PC-3 (cell line): ENCODE measurements around the gene RMND1. TPM values are rescaled to one million over a fixed set of nuclear protein-coding genes. Genes with fewer than 3 reads are reported as not detected.

ENCODE experiments used
- ATAC-seq: fragments of 200-7000 bp; cut with Tn5 transposase; 2 replicates; pipeline ENCODE4 v1.9.1; 2020; ENCODE audit warnings: mild to moderate bottlenecking, moderate library complexity
- BruUV-seq: library from RNA; stranded (reverse); fragments of 400-500 nt; replicated peaks from 2 replicates; lab custom pipeline; 2021; lab: Mats Ljungman, UMichigan
- CTCF ChIA-PET: fragments of 300-600 bp; sonication (Branson Sonifier 250); formaldehyde crosslinking; loops from one replicate; lab custom pipeline; 2022; ENCODE audit warnings: antibody characterized with exemption; lab: Charles Lee
- POLR2A ChIA-PET: fragments of 300-600 bp; sonication (Branson Sonifier 250); formaldehyde crosslinking; loops from one replicate; lab custom pipeline; 2022; ENCODE audit warnings: antibody characterized with exemption; ENCODE audit not compliant: unreplicated experiment; lab: Charles Lee
- DNase-seq: peaks from one replicate; pipeline ENCODE4 v3.0.0-alpha.2; 2015
- H2AFZ ChIP-seq: fragments of 300-600 bp; sonication (generic); 2 replicates; pipeline ENCODE4 v1.6.0; 2016; ENCODE audit warnings: antibody characterized with exemption, low read length
- H3F3A ChIP-seq: fragments of 300-600 bp; sonication (generic); one replicate; pipeline ENCODE4 v1.6.0; 2017; ENCODE audit warnings: antibody characterized with exemption, low read length, control low read depth, mild to moderate bottlenecking; ENCODE audit not compliant: unreplicated experiment
- H3K27ac ChIP-seq: fragments of 300-600 bp; sonication (generic); 2 replicates; pipeline ENCODE4 v1.5.1; 2016; ENCODE audit warnings: mild to moderate bottlenecking, low read length
- H3K27me3 ChIP-seq: fragments of 300-600 bp; sonication (generic); 2 replicates; pipeline ENCODE4 v1.6.1; 2016; ENCODE audit warnings: low read length, mixed read lengths
- H3K36me3 ChIP-seq: fragments of 300-600 bp; sonication (generic); 2 replicates; pipeline ENCODE4 v1.6.1; 2016; ENCODE audit warnings: low read depth, mixed run types, low read length, mixed read lengths
- H3K4me1 ChIP-seq: fragments of 300-600 bp; sonication (generic); 2 replicates; pipeline ENCODE4 v1.5.1; 2016; ENCODE audit warnings: low read length; ENCODE audit not compliant: insufficient read depth
- H3K4me2 ChIP-seq: fragments of 300-600 bp; sonication (generic); 2 replicates; pipeline ENCODE4 v1.6.0; 2016; ENCODE audit warnings: low read length
- H3K4me3 ChIP-seq: fragments of 300-600 bp; sonication (generic); 2 replicates; pipeline ENCODE4 v1.5.1; 2016; ENCODE audit warnings: mild to moderate bottlenecking, low read length, mixed read lengths
- H3K79me2 ChIP-seq: fragments of 300-600 bp; sonication (generic); 2 replicates; pipeline ENCODE4 v1.6.1; 2017; ENCODE audit warnings: low read length, mixed read lengths
- H3K9ac ChIP-seq: fragments of 300-600 bp; sonication (generic); 2 replicates; pipeline ENCODE4 v1.6.0; 2016; ENCODE audit warnings: mild to moderate bottlenecking, low read length
- H3K9me2 ChIP-seq: fragments of 300-600 bp; sonication (generic); replicated peaks from 2 replicates; pipeline ENCODE4 v1.6.1; 2016; ENCODE audit warnings: mixed run types, low read length, mixed read lengths
- H3K9me3 ChIP-seq: fragments of 300-600 bp; sonication (generic); 2 replicates; pipeline ENCODE4 v1.6.1; 2016; ENCODE audit warnings: low read length, mixed read lengths
- H4K20me1 ChIP-seq: fragments of 300-600 bp; sonication (generic); 2 replicates; pipeline ENCODE4 v1.6.1; 2016; ENCODE audit warnings: low read length, mixed read lengths
- CTCF ChIP-seq: fragments of 300-600 bp; sonication (generic); conservative IDR thresholded peaks from 2 replicates; pipeline ENCODE4 v1.5.1; 2017; ENCODE audit warnings: antibody characterized with exemption, low read depth, mild to moderate bottlenecking, low read length
- EZH2 ChIP-seq: fragments of 300-600 bp; sonication (generic); IDR thresholded peaks from one replicate; pipeline ENCODE4 v1.6.1; 2017; ENCODE audit warnings: antibody characterized with exemption, mild to moderate bottlenecking, low read length; ENCODE audit not compliant: unreplicated experiment
- EZH2phosphoT487 ChIP-seq: fragments of 300-600 bp; sonication (generic); IDR thresholded peaks from 2 replicates; pipeline ENCODE4 v1.6.1; 2018; ENCODE audit warnings: mild to moderate bottlenecking, antibody characterized with exemption, low read length, borderline replicate concordance
- intact Hi-C: fragments of 100-400 bp; cut with micrococcal nuclease; formaldehyde crosslinking; loops from 2 replicates; pipeline ENCODE4 v1.9.0; 2023
- total RNA-seq: library from RNA; depleted of rRNA; stranded (reverse); fragments of >200 nt; gene quantifications from 2 replicates; pipeline ENCODE4 v1.2.3, GENCODE V29; 2014

Gene RMND1
- total RNA-seq, 1 experiment from 2014 or later, result 20.8 TPM

DNA sequence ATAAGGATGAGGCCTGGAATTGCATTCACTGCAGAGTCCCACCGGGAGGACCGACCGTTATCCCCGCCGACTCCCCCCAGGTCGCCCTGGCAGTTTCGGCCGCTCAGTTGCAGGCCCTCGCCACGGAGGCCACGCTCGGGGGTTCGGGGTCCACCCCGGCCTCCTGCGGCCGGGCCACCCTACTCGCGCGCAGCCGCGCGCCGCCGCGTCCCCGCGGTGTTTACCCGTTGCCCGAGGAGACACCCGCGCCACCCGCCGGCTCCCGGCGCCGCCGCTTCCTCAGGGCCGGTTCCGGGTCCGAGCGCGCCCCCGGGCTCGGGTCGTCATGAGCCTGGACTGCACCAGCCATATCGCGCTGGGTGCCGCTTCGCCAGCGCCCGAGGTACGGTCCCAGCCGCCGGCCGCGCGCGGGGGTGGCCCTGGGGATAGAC, 41.9 kb upstream of the RMND1 start, which contains the start of gene CCDC170:
Gene CCDC170, plus strand, starts transcription at position 214 of the 431 bp plus-strand sequence. Its CDS starts 112 bp downstream, at position 326.
- BruUV-seq, result no TSS peak
- no peak for DNase-seq
- TF ChIP-seq EZH2phosphoT487 (no peak), EZH2 (no peak)
- CTCF ChIA-PET, result no interaction called here
- intact Hi-C loops, result no loop called here
- Histone ChIP-seq H3K9me2 (no peaks in the 10 kb centered on the region), H3K27ac (no peak within 1 kb of the TSS), H3K9me3 (no peaks in the 10 kb centered on the region), H2AFZ (peak within 1 kb of the TSS; percentile 84), H3K36me3 (no peaks in the 10 kb centered on the region), H3K4me2 (peak within 1 kb of the TSS; percentile 88), H3K27me3 (peaks cover 20% of the 10 kb centered on the region), H4K20me1 (no peaks in the 10 kb centered on the region), H3K9ac (no peak within 1 kb of the TSS), H3K79me2 (no peaks in the 10 kb centered on the region), H3K4me1 (no peaks in the 10 kb centered on the region), H3K4me3 (peak within 1 kb of the TSS; percentile 79), H3F3A (no peaks in the 10 kb centered on the region)
- peak; percentile 45 for ATAC-seq
- POLR2A ChIA-PET, result no interaction called here

DNA sequence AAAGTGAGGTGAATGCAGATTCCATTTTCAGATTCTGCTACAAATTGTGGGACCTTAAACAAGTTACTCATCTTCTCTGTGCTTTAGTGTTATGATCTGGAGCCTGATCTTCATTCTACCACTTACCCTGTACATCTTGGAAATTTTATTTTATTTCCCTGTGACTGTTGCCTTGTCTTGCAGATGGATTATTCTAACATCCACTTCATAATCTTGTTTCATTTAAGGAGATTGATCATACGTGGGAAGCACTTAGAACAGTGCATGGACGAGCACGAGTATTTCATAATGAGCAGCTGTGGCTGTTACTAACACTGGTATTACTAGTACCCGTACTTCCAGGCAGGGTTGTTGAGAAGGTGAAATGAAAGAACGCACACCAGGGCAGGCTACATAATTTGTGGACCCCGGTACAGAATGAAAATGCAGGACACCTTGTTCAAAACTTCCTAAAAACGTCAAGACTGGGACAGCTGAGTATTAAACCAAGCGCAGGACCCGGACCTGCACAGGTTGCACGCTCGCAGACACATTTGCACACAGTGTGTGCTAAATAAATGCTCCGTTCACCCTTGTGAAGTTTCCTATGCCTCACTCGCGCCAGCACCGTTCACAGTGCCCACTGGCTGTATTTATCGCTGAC, 41.4 kb upstream of the RMND1 start:
- ChIA-PET POLR2A (no interaction called here), CTCF (no interaction called here)
- H3K9me2 ChIP-seq, result no peaks in the 10 kb centered on the region
- ATAC-seq (peak; percentile 27), DNase-seq (no peak)
- H3K9ac ChIP-seq, result no peak overlapping the region
- peaks cover 20% of the 10 kb centered on the region for H3K27me3 ChIP-seq
- no peak for TF ChIP-seq CTCF
- TF ChIP-seq EZH2phosphoT487, result no peak
- no peak for TF ChIP-seq EZH2
- H4K20me1 ChIP-seq, result no peaks in the 10 kb centered on the region
- H3K9me3 ChIP-seq, result no peaks in the 10 kb centered on the region
- peak overlapping the region; percentile 84; the same call in 1 of the 2 replicates for H2AFZ ChIP-seq
- no peak overlapping the region for H3K27ac ChIP-seq
- no peaks in the 10 kb centered on the region for H3K36me3 ChIP-seq
- no TSS peak for BruUV-seq
- peak overlapping the region; percentile 79 for H3K4me3 ChIP-seq
- no peaks in the 10 kb centered on the region for H3K79me2 ChIP-seq
- H3F3A ChIP-seq, result no peaks in the 10 kb centered on the region
- H3K4me2 ChIP-seq, result peak overlapping the region; percentile 88
- no peaks in the 10 kb centered on the region for H3K4me1 ChIP-seq
- intact Hi-C loops, result no loop called here

- H3F3A ChIP-seq, result no peaks in the 10 kb centered on the region
- TF ChIP-seq CTCF (no peak), EZH2 (no peak), EZH2phosphoT487 (no peak)
- no peak for DNase-seq
- ChIA-PET POLR2A (no interaction called here), CTCF (no interaction called here)
- H3K4me2 ChIP-seq, result no peak overlapping the region
- no peaks in the 10 kb centered on the region for H3K36me3 ChIP-seq
- no peak for ATAC-seq
- H3K4me1 ChIP-seq, result no peaks in the 10 kb centered on the region
- H4K20me1 ChIP-seq, result no peaks in the 10 kb centered on the region
- H3K27ac ChIP-seq, result no peak overlapping the region
- intact Hi-C loops, result no loop called here
- no peaks in the 10 kb centered on the region for H3K9me3 ChIP-seq
- H3K79me2 ChIP-seq, result no peaks in the 10 kb centered on the region
- no peaks in the 10 kb centered on the region for H3K9me2 ChIP-seq
- no TSS peak for BruUV-seq
- H3K9ac ChIP-seq, result no peak overlapping the region
- H2AFZ ChIP-seq, result no peak overlapping the region
- no peak overlapping the region for H3K4me3 ChIP-seq
- H3K27me3 ChIP-seq, result peaks cover 20% of the 10 kb centered on the region
These were observed 39.1 kb upstream of the RMND1 start for GRCh38 chr6:151490996-151491395.
